ENCODE data around the gene STX3. TPM values are rescaled to one million over a fixed set of nuclear protein-coding genes. Genes with fewer than 3 reads are reported as not detected.

STX3 gene
- total RNA-seq, 4 donors from 2014 or later = 131 to 156 (median 142) TPM

DNA sequence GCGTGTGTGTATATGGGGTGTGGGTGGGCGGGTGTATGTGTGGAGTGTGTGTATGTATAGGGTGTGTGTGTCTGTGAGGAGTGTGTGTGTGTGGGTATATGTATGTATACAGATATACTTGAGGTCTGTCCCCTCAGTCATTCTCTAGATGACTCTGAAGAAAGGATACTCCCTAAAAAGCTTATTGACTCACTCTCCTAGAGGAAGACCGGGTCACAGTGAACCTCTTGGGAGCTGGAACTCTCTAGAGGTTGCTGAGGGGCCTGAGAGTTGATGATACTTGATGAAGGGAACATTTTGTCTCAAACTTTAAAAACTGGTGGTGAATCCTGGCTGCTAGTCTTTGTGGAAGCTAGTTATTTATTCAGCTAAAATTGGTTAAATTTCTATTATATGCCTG, 15.1 kb downstream of the STX3 start:
- Histone ChIP-seq H3K36me3 (peaks cover 0 to 6% (median 0%) of the 10 kb centered on the region in 4 donors), H3K4me1 (peaks cover 17 to 35% (median 22%) of the 10 kb centered on the region in 4 donors), H3K27ac (no peak overlapping the region), H3K9me3 (no peaks in the 10 kb centered on the region), H3K4me3 (no peak overlapping the region), H3K27me3 (no peaks in the 10 kb centered on the region)
- no peak for DNase-seq
- in situ Hi-C loops (cut with MboI; ENCODE audit: low pct_ligation_motif_present in 1 of 4, low pct_unique_long_range_greater_than_20kb in 1 of 4, low sequenced_read_pairs in 3 of 4) = no loop called here
- TF ChIP-seq EP300 (IDR thresholded peaks at IDR 0.05; ENCODE audit: low read depth) (no peak), POLR2A (IDR thresholded peaks at IDR 0.05) (no peak), POLR2AphosphoS5 (IDR thresholded peaks at IDR 0.05) (no peak)
- TF ChIP-seq, protein P1, sequence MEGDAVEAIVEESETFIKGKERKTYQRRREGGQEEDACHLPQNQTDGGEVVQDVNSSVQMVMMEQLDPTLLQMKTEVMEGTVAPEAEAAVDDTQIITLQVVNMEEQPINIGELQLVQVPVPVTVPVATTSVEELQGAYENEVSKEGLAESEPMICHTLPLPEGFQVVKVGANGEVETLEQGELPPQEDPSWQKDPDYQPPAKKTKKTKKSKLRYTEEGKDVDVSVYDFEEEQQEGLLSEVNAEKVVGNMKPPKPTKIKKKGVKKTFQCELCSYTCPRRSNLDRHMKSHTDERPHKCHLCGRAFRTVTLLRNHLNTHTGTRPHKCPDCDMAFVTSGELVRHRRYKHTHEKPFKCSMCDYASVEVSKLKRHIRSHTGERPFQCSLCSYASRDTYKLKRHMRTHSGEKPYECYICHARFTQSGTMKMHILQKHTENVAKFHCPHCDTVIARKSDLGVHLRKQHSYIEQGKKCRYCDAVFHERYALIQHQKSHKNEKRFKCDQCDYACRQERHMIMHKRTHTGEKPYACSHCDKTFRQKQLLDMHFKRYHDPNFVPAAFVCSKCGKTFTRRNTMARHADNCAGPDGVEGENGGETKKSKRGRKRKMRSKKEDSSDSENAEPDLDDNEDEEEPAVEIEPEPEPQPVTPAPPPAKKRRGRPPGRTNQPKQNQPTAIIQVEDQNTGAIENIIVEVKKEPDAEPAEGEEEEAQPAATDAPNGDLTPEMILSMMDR (IDR thresholded peaks at IDR 0.05) = no peak
- WGBS, 2 donors (ENCODE audit: low coverage in 1 of 2) = 96 to 98% methylated on average over 3 of the region's 3 CpGs
- intact Hi-C loops (cut with DNase I; ENCODE audit: low total_unique reads) = no loop called here

DNA sequence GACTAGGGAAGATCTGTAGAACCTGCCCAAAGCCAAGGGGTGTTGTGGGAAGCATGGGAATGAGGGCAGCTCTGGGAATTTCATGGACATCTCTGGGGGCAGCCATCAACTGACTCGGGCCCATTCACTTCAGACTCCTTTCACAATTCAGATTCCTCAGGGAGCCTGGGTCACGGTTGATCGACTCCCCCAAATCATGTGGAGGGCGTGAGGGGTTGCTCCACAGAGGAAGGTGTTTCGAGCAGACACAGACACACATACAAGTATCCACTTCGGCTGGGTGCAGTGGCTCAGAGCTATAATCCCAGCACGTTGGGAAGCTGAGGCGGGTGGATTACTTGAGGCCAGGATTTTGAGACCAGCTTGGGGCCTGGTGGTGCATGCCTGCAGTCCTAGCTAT, 15.7 kb downstream of the STX3 start:
- WGBS, 2 donors (ENCODE audit: low coverage in 1 of 2) = 89 to 90% methylated on average over 3 to 8 of the region's 8 CpGs
- in situ Hi-C loops (cut with MboI; ENCODE audit: low pct_ligation_motif_present in 1 of 4, low pct_unique_long_range_greater_than_20kb in 1 of 4, low sequenced_read_pairs in 3 of 4) (no loop called here), intact Hi-C loops (cut with DNase I; ENCODE audit: low total_unique reads) (no loop called here)
- Histone ChIP-seq H3K27me3 (no peaks in the 10 kb centered on the region), H3K4me3 (no peak overlapping the region), H3K36me3 (peaks cover 0 to 6% (median 0%) of the 10 kb centered on the region in 4 donors), H3K27ac (no peak overlapping the region), H3K4me1 (peaks cover 13 to 35% (median 18%) of the 10 kb centered on the region in 4 donors), H3K9me3 (no peaks in the 10 kb centered on the region)
- no peak for DNase-seq
- no peak for TF ChIP-seq POLR2A (IDR thresholded peaks at IDR 0.05)
- no peak for TF ChIP-seq EP300 (IDR thresholded peaks at IDR 0.05; ENCODE audit: low read depth)
- TF ChIP-seq, protein P1 (IDR thresholded peaks at IDR 0.05) = no peak
- no peak for TF ChIP-seq POLR2AphosphoS5 (IDR thresholded peaks at IDR 0.05)

DNA sequence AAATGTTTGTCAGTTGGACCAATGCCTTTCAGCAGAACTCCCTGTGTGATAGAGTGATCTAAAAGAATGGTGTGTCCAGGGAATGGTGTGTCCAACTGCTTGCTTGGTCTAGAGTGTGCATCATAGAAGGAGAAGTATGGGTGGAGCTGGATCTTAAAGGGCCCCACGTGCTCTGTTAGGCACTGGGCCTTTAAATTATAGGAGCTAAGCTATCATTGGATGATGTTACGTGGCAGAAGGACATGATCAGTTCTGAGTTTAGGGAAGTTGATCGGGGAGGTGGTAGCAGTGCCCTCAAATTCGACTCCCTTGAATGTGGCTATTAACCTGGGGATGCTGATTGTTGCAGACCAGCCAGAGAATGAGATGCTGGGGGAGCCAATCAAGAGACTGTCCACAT, 16.4 kb downstream of the STX3 start:
- in situ Hi-C loops (cut with MboI; ENCODE audit: low pct_ligation_motif_present in 1 of 4, low pct_unique_long_range_greater_than_20kb in 1 of 4, low sequenced_read_pairs in 3 of 4) = no loop called here
- WGBS, 2 donors (ENCODE audit: low coverage in 1 of 2) = 74 to 83% methylated on average over 4 of the region's 4 CpGs

DNA sequence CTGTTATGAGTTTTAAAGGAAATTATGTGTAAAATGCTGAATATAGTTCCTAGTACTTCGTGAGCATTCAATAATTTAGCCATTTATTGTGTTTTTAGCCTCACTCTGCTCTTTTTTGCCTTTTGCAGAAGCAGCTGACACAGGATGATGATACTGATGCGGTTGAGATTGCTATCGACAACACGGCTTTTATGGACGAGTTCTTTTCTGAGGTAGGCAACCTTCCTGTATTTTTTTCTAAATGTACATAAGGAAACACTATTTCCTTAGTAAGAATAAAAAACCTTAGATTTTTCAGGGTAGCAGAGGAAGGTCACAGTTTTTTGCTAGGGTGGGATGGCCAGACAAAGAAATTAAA, 17.9 kb downstream of the STX3 start:
- DNase-seq = no peak
- Histone ChIP-seq H3K4me1 (peaks cover 8 to 35% (median 14%) of the 10 kb centered on the region in 4 donors), H3K36me3 (peaks cover 0 to 6% (median 0%) of the 10 kb centered on the region in 4 donors), H3K4me3 (no peak overlapping the region), H3K27me3 (no peaks in the 10 kb centered on the region), H3K9me3 (no peaks in the 10 kb centered on the region), H3K27ac (no peak overlapping the region)
- TF ChIP-seq POLR2AphosphoS5 (IDR thresholded peaks at IDR 0.05) (no peak), POLR2A (IDR thresholded peaks at IDR 0.05) (no peak), EP300 (IDR thresholded peaks at IDR 0.05; ENCODE audit: low read depth) (no peak)
- TF ChIP-seq, protein P1 (IDR thresholded peaks at IDR 0.05) = no peak
- intact Hi-C loops (cut with DNase I; ENCODE audit: low total_unique reads) (no loop called here), in situ Hi-C loops (cut with MboI; ENCODE audit: low pct_ligation_motif_present in 1 of 4, low pct_unique_long_range_greater_than_20kb in 1 of 4, low sequenced_read_pairs in 3 of 4) (no loop called here)
- 82 to 91% methylated on average over 5 of the region's 5 CpGs for WGBS, 2 donors (ENCODE audit: low coverage in 1 of 2)

More for the DNA sequence above, 16.4 kb downstream of the STX3 start:
- Histone ChIP-seq H3K36me3 (peaks cover 0 to 6% (median 0%) of the 10 kb centered on the region in 4 donors), H3K4me1 (peaks cover 8 to 33% (median 13%) of the 10 kb centered on the region in 4 donors), H3K27ac (peak overlapping the region in 2 of 4 donors; percentile 36 to 41), H3K9me3 (no peaks in the 10 kb centered on the region), H3K27me3 (no peaks in the 10 kb centered on the region), H3K4me3 (no peak overlapping the region)
- TF ChIP-seq POLR2AphosphoS5 (IDR thresholded peaks at IDR 0.05) (no peak), POLR2A (IDR thresholded peaks at IDR 0.05) (no peak), EP300 (IDR thresholded peaks at IDR 0.05; ENCODE audit: low read depth) (no peak)
- TF ChIP-seq, protein P1 (IDR thresholded peaks at IDR 0.05) = no peak
- intact Hi-C loops (cut with DNase I; ENCODE audit: low total_unique reads) = no loop called here
- no peak for DNase-seq
